ENCODE data around the gene C15orf61.

C15orf61 gene

GRCh38 chr15:67579164-67579563, 58.2 kb downstream of the C15orf61 start:
- TF ChIP-seq CTCF (IDR thresholded peaks at IDR 0.05; ENCODE audit: low read depth, low read length), result no peak
- no peak for DNase-seq
- no peak overlapping the region for H3K4me3 ChIP-seq (ENCODE audit: low read depth, low read length)
- H3K9me3 ChIP-seq (ENCODE audit: severe bottlenecking), result no peaks in the 10 kb centered on the region
- no peaks in the 10 kb centered on the region for H3K36me3 ChIP-seq
- H3K27me3 ChIP-seq (ENCODE audit: insufficient read depth, low read depth, severe bottlenecking), result no peaks in the 10 kb centered on the region
- H3K27ac ChIP-seq, result no peak overlapping the region

Measured in WERI-Rb-1 (cell line).